HG03097 (cell line): ENCODE results near the gene NUDT15.

ENCODE experiments used
- ATAC-seq: cut with Tn5 transposase; IDR thresholded peaks from one replicate; pipeline ENCODE4 v1.9.1; 2021; ENCODE audit not compliant: unreplicated experiment, low FRiP score

Gene NUDT15

DNA sequence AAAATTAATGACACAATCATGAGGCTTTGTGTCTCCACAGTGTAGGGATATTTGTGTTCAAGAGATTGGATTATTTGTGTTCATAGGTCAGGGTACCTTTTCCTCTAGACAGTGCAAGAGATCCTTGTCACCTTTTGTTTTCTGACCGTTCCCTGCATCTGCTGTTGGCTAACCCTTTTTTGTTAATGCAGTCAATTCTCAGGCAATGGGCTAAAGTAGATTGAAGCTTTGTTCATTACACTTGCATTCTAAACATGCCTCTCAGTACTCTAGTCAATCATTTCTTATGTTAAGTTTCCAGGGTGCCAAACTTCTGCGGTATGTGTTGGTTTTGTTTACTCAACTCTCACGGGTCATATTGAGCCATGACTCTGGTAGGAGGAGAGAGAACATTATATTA is 59.1 kb downstream of the NUDT15 start:
- ATAC-seq: no peak
